Neural cell (in vitro differentiated cells): ENCODE measurements around the gene ITIH4. TPM values are rescaled to one million over a fixed set of nuclear protein-coding genes. Genes with fewer than 3 reads are reported as not detected.

Source experiments
- H2AFZ ChIP-seq: fragments of 200-600, 300-800 bp; sonication (generic), shearing (Covaris generic); 2 replicates; pipeline ENCODE4 v1.6.0; 2014; ENCODE audit warnings: low read depth, mild to moderate bottlenecking, antibody characterized with exemption, low read length, moderate library complexity
- H3F3A ChIP-seq: fragments of 200-600 bp; shearing (Covaris generic); 2 replicates; pipeline ENCODE4 v1.6.1; 2016; ENCODE audit warnings: mild to moderate bottlenecking, moderate library complexity, mixed read lengths, antibody characterized with exemption, low read length; ENCODE audit not compliant: insufficient read depth, poor library complexity, severe bottlenecking
- H3K27ac ChIP-seq: fragments of 200-600, 300-800 bp; sonication (generic), shearing (Covaris generic); 2 replicates; pipeline ENCODE4 v1.5.1; 2014; ENCODE audit warnings: mild to moderate bottlenecking, low read length, moderate library complexity
- H3K27me3 ChIP-seq: fragments of 300-800, 200-600 bp; sonication (generic), shearing (Covaris generic); 2 replicates; pipeline ENCODE4 v1.6.0; 2014; ENCODE audit warnings: mild to moderate bottlenecking, low read depth, low read length, moderate library complexity; ENCODE audit not compliant: insufficient read depth
- H3K36me3 ChIP-seq: fragments of 300-800, 200-600 bp; sonication (generic), shearing (Covaris generic); 2 replicates; pipeline ENCODE4 v1.5.1; 2014; ENCODE audit warnings: mild to moderate bottlenecking, antibody characterized with exemption, low read length, moderate library complexity; ENCODE audit not compliant: insufficient read depth
- H3K4me2 ChIP-seq: fragments of 300-800, 200-600 bp; sonication (generic), shearing (Covaris generic); 2 replicates; pipeline ENCODE4 v1.6.0; 2014; ENCODE audit warnings: mild to moderate bottlenecking, low read length
- H3K4me3 ChIP-seq: fragments of 300-800, 200-600 bp; sonication (generic), shearing (Covaris generic); 2 replicates; pipeline ENCODE4 v1.5.1; 2014; ENCODE audit warnings: mild to moderate bottlenecking, low read length, moderate library complexity
- H3K79me2 ChIP-seq: fragments of 200-600 bp; shearing (Covaris generic); replicated peaks from 2 replicates; pipeline ENCODE4 v1.6.0; 2014; ENCODE audit warnings: mild to moderate bottlenecking, low read length, moderate library complexity; ENCODE audit not compliant: insufficient read depth
- H3K9ac ChIP-seq: fragments of 300-800, 200-600 bp; sonication (generic), shearing (Covaris generic); 2 replicates; pipeline ENCODE4 v1.6.1; 2016; ENCODE audit warnings: mild to moderate bottlenecking, low read length, mixed read lengths
- H3K9me2 ChIP-seq: fragments of 200-600 bp; shearing (Covaris generic); 2 replicates; pipeline ENCODE4 v1.6.1; 2016; ENCODE audit warnings: mild to moderate bottlenecking, low read length, mixed read lengths; ENCODE audit not compliant: insufficient read depth
- H3K9me3 ChIP-seq: fragments of 200-600, 300-800 bp; sonication (generic), shearing (Covaris generic); 2 replicates; pipeline ENCODE4 v1.6.1; 2016; ENCODE audit warnings: mild to moderate bottlenecking, mixed run types, low read length, moderate library complexity, mixed read lengths
- H4K20me1 ChIP-seq: fragments of 200-600 bp; shearing (Covaris generic); 2 replicates; pipeline ENCODE4 v1.6.1; 2016; ENCODE audit warnings: mild to moderate bottlenecking, mixed run types; ENCODE audit not compliant: insufficient read depth
- EP300 ChIP-seq: fragments of 450-650 bp; conservative IDR thresholded peaks from 2 replicates; pipeline ENCODE4 v1.6.1; 2014; ENCODE audit warnings: antibody characterized with exemption, mild to moderate bottlenecking, moderate library complexity; ENCODE audit not compliant: poor library complexity, severe bottlenecking
- EZH2 ChIP-seq: fragments of 200-600, 300-800 bp; shearing (Covaris generic), sonication (generic); IDR thresholded peaks from 2 replicates; pipeline ENCODE4 v1.6.1; 2014; ENCODE audit warnings: antibody characterized with exemption, low read length, borderline replicate concordance, mild to moderate bottlenecking; ENCODE audit not compliant: insufficient read depth, poor library complexity, severe bottlenecking
- MXI1 ChIP-seq: fragments of 450-650 bp; conservative IDR thresholded peaks from 2 replicates; pipeline ENCODE4 v1.6.1; 2014; ENCODE audit warnings: antibody characterized with exemption, mild to moderate bottlenecking; ENCODE audit not compliant: poor library complexity, severe bottlenecking
- POLR2AphosphoS5 ChIP-seq: IDR thresholded peaks from 2 replicates; pipeline ENCODE4 v1.6.1; 2012
- RAD21 ChIP-seq: fragments of 450-650 bp; conservative IDR thresholded peaks from 2 replicates; pipeline ENCODE4 v1.6.1; 2014; ENCODE audit warnings: antibody characterized with exemption, mild to moderate bottlenecking, moderate library complexity
- REST ChIP-seq: IDR thresholded peaks from 2 replicates; pipeline ENCODE4 v1.6.1; 2012; ENCODE audit warnings: borderline replicate concordance
- SMC3 ChIP-seq: fragments of 450-650 bp; conservative IDR thresholded peaks from 2 replicates; pipeline ENCODE4 v1.6.1; 2014; ENCODE audit warnings: antibody characterized with exemption, mild to moderate bottlenecking, moderate library complexity; ENCODE audit not compliant: poor library complexity
- TAF1 ChIP-seq: IDR thresholded peaks from 2 replicates; pipeline ENCODE4 v1.6.1; 2012; ENCODE audit warnings: low read depth
- polyA plus RNA-seq: library from polyadenylated mRNA; depleted of rRNA; stranded (reverse); fragments of >200 nt; gene quantifications from 2 replicates; pipeline ENCODE4 v1.2.3, GENCODE V29; 2014
- TF ChIP-seq, protein P1 (sequence below): fragments of 450-650 bp; IDR thresholded peaks from 2 replicates; pipeline ENCODE4 v1.5.1; 2014; ENCODE audit warnings: antibody characterized with exemption, mild to moderate bottlenecking, moderate library complexity; ENCODE audit not compliant: poor library complexity, severe bottlenecking

The ITIH4 gene
- polyA plus RNA-seq, 1 donor from 2014 or later, result 16.3 TPM

DNA sequence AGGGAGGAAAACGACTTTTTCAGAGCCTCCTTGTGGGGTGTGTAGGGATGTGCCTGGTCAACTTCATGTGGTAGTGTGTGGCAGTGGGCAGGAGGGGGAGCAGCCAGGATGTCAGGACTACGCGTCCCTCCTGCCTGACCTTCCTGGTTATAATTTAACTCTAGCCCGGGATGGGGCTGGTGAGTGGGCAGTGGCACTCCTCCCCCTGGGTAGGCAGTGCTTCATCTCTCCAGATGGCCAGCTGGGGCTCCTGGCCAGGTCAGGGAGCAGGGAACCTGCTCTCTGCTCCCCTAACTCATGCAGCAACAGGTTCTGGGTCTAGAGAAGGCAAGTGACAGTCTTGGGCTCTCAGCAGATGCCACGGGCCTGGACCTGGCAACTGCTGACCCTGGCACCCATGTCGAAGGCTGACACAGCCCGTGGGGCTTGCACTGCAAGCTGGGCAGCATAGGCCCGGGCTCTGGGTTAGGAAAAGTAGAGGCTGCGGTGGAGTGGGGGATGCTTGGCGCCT lies 2.6 kb downstream of the ITIH4 start:
- Histone ChIP-seq H3K9ac (no peak overlapping the region), H3K79me2 (no peaks in the 10 kb centered on the region), H3K9me2 (no peaks in the 10 kb centered on the region), H3K4me3 (no peak overlapping the region), H4K20me1 (no peaks in the 10 kb centered on the region), H3K9me3 (no peaks in the 10 kb centered on the region), H3K36me3 (peaks cover 2% of the 10 kb centered on the region), H3K4me2 (no peak overlapping the region), H2AFZ (no peak overlapping the region), H3F3A (no peaks in the 10 kb centered on the region), H3K27ac (no peak overlapping the region), H3K27me3 (no peaks in the 10 kb centered on the region)
- TF ChIP-seq EZH2 (no peak), RAD21 (no peak), SMC3 (no peak), REST (no peak), TAF1 (no peak), POLR2AphosphoS5 (no peak), EP300 (no peak), MXI1 (no peak)
- TF ChIP-seq, protein P1, sequence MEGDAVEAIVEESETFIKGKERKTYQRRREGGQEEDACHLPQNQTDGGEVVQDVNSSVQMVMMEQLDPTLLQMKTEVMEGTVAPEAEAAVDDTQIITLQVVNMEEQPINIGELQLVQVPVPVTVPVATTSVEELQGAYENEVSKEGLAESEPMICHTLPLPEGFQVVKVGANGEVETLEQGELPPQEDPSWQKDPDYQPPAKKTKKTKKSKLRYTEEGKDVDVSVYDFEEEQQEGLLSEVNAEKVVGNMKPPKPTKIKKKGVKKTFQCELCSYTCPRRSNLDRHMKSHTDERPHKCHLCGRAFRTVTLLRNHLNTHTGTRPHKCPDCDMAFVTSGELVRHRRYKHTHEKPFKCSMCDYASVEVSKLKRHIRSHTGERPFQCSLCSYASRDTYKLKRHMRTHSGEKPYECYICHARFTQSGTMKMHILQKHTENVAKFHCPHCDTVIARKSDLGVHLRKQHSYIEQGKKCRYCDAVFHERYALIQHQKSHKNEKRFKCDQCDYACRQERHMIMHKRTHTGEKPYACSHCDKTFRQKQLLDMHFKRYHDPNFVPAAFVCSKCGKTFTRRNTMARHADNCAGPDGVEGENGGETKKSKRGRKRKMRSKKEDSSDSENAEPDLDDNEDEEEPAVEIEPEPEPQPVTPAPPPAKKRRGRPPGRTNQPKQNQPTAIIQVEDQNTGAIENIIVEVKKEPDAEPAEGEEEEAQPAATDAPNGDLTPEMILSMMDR, result no peak

GRCh38 chr3:52827441-52827840 lies 3.0 kb downstream of the ITIH4 start:
- H3K9me3 ChIP-seq, result no peaks in the 10 kb centered on the region
- no peak overlapping the region for H3K4me2 ChIP-seq
- no peaks in the 10 kb centered on the region for H3K27me3 ChIP-seq
- no peak overlapping the region for H3K27ac ChIP-seq
- H3K9me2 ChIP-seq, result no peaks in the 10 kb centered on the region
- no peaks in the 10 kb centered on the region for H3F3A ChIP-seq
- no peak overlapping the region for H3K4me3 ChIP-seq
- TF ChIP-seq, protein P1, result no peak
- TF ChIP-seq MXI1 (no peak), SMC3 (no peak), TAF1 (no peak), POLR2AphosphoS5 (no peak)
- no peak overlapping the region for H3K9ac ChIP-seq
- H3K36me3 ChIP-seq, result no peaks in the 10 kb centered on the region
- no peaks in the 10 kb centered on the region for H4K20me1 ChIP-seq
- H2AFZ ChIP-seq, result no peak overlapping the region
- H3K79me2 ChIP-seq, result no peaks in the 10 kb centered on the region
